ENCODE data around the gene ARPC4.
A peak's percentile ranks its signal among the peaks of the same experiment; 100 is the strongest.

Gene ARPC4

DNA sequence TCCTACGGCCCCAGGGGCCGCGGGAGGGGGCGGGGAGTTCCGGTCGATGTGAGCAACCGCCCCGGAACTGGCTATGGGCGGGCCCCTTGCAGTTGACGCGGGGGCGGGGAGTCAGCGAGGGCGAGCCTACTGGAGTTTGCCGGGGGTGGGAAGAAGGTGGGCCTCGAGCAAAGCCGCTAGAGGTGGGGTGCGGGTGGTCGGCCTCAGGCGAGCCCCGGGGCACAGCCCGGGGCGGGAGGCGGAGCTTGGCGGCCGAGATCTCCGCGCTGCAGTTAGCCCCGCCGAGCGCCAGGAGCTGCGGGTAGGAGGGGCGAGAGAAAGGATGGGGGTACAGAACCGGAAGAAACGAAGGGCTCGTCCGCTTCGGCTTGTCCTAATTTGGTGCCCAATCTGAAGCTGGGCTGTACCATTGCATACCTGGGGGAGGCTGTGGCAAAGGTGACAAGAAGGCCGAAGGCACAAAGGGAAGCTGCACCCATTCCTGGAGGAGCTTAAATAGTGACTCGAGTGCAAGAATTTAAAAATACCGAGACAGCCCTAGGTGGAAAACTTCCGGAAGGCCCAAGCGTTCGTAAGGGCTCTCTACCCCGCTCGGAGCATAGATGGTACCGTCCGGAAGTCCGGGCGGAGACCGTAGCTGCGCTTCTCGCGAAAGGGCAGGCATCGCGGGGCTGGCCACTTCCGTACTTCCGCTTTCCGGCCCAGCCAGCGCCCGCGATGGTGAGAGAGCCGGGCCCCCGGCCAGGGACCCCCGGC, at the start of gene ARPC4, which contains the start of gene TADA3:
TSS of gene ARPC4 (plus strand) at position 678 of the 756 bp plus-strand sequence. CDS start at position 718, 40 bp downstream.
TSS of gene TADA3 (minus strand) at position 69 of the 756 bp plus-strand sequence. CDS start 1,007 bp downstream, outside the sequence.
- DNase-seq, result peak; percentile 94

DNA sequence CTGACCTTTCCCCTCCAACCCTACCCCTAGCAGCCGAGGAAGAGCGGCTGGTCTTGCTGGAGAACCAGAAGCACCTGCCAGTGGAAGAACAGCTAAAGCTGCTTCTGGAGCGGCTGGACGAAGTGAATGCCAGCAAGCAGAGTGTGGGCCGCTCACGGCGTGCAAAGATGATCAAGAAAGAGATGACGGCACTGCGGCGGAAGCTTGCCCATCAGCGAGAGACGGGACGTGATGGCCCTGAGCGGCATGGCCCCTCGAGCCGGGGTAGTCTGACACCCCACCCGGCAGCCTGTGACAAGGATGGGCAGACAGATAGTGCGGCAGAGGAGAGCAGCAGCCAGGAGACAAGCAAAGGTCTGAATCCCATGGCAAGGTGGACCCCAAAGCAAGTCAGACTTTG, 49.3 kb upstream of the ARPC4 start:
- no peak for DNase-seq

DNA sequence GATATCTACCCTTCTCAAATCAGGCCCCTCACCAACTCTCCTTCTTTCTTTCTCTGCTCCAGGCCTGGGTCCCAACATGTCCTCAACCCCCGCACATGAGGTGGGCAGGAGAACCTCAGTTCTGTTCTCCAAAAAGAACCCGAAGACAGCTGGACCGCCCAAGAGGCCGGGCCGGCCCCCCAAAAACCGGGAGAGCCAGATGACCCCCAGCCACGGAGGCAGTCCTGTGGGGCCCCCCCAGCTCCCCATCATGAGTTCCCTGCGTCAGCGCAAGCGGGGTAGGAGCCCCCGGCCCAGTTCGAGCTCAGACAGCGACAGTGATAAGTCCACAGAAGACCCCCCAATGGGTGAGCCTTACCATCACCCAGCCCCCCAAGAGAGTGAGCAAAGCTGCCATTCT, 48.7 kb upstream of the ARPC4 start:
- DNase-seq, result no peak

DNA sequence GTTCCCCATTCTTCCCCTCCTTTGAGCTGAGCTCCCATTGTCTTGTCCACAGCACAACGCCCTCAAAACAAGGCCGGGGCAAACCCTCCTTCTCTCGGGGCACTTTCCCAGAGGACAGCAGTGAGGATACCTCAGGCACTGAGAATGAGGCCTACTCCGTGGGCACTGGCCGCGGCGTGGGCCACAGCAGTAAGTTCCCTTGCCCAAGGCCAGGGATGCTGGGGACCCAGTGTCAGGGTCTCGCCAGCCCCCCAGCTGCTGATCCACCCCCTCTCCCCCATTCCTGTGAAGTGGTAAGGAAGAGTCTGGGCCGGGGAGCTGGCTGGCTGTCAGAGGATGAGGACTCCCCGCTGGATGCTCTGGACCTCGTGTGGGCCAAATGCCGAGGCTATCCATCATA, 47.4 kb upstream of the ARPC4 start:
- no peak for DNase-seq

DNA sequence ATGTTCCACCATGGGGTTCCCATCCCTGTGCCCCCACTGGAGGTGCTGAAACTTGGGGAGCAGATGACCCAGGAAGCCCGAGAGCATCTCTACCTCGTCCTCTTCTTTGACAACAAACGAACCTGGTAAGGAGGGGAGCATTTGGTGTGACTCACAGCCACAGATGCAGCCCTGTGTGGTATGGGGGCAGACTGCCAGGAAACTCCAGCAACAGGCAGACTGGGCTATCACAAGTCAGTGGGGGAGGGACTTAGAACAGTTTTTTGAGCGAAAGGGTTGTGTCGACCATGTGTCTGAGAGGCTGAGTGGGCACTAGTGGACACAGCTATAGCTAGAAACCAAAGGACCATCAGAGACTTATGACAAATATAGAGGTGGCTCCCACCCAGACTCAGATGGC, 46.6 kb upstream of the ARPC4 start:
- DNase-seq, result no peak

GRCh38 chr3:9747267-9747666, 45.6 kb upstream of the ARPC4 start:
- DNase-seq, result no peak

DNA sequence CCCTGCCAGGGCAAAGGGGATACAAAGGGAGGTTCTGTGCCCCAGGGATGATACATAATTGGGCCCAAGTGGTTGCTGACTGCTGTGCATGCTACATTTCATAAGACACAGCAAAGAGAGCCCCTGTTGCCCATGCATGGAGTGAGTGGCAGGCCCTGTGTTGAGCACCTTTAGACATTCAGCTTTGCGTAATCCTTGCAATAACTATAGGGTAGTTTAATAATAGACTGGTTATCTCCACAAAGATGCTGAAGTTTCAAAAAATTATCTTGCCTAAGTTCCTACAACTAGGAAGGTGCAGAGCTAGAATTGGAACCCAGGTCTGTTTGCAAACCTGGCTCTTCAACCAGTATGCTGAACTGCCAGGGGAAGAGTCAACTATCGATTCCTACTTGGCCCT, 44.9 kb upstream of the ARPC4 start:
- DNase-seq, result no peak

GRCh38 chr3:9749296-9749644, 43.6 kb upstream of the ARPC4 start:
- no peak for DNase-seq

- peak; percentile 91 for DNase-seq
Observed at GRCh38 chr3:9749645-9750555, 43.0 kb upstream of the ARPC4 start, which contains the start of gene OGG1. OGG1 (plus strand) TSS chr3:9749952; CDS start chr3:9750287, 335 bp downstream.

DNA sequence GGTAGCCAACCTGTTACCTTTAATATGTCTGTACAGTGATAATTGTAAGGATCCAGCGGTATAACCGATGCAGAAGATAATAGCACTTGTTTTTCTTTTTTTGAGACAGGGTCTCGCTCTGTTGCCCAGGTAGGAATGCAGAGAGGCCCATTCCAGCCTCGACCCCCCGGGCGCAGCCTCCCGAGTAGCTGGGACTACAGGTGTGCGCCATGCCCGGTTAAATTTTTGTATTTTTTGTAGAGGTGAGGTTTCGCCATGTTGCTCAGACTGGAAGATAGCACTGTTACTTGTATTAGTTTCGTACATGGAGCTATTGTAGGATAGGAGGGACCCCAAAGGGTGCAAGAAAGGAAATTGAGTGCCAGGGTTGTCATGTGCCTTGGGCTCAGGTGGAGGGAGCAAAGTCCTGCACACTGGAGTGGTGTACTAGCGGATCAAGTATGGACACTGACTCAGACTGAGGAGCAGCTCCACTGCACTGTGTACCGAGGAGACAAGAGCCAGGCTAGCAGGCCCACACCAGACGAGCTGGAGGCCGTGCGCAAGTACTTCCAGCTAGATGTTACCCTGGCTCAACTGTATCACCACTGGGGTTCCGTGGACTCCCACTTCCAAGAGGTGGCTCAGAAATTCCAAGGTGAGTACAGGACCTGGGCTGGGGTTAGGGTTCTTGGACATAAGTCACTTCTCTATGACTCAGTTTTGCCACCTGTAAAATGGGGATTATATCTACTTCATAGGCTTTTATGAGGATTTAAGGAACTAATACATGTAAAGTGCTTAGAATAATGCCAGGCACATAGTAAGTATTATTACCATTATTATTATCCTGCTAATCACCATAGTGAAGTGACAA, 42.1 kb upstream of the ARPC4 start:
- DNase-seq, result no peak

DNA sequence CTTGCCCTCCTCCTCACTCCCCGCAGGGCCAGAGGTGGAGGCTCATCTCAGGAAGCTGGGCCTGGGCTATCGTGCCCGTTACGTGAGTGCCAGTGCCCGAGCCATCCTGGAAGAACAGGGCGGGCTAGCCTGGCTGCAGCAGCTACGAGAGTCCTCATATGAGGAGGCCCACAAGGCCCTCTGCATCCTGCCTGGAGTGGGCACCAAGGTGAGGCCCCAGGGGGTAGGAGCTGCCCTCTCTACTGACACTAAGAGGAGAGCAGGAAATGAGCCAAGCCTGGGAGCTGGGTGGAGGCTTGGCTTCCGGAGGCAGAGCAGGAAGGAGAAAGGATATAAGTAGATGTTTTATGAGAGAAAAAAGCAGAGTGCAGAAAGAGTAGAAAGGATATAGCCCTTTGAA, 38.2 kb upstream of the ARPC4 start:
- DNase-seq, result no peak

- DNase-seq, result no peak
Observed at GRCh38 chr3:9757427-9757826, 35.5 kb upstream of the ARPC4 start.

DNA sequence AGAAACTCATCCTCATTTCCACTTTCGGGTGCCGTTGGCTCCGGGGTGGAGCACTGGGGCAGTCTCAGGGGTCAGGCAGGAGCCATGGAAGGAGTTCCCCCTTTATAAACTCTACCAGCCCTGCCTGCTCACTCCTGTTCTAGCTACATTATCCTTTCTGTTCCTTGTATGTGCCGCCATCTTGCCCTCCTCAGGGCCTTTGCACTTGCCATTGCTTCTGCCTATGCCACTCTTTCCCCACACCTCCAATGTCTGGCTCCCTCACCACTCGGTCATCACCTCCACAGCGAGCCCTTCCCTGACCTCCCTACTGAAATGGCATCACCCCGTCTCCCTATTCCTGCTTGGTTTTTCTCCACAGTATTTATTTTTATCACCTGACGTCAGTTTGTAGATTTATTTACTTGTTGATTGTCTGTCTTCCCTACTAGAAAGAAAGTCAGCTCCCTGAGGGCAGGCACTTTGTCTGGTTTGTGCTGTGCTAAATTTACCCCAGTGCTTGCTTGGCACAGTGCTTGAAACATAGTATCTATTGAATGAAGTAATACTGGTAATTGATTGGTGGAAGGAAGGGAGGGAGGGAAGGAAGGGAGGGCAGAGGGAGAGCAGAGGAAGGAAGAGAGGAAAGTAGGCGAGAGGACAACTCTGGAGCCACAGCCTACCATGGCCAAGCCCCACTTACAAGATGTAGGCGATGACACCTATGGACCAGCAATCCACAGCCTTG, 31.9 kb upstream of the ARPC4 start:
- DNase-seq, result no peak

- DNase-seq, result no peak
Observed at GRCh38 chr3:9761919-9762318, 31.0 kb upstream of the ARPC4 start.

DNA sequence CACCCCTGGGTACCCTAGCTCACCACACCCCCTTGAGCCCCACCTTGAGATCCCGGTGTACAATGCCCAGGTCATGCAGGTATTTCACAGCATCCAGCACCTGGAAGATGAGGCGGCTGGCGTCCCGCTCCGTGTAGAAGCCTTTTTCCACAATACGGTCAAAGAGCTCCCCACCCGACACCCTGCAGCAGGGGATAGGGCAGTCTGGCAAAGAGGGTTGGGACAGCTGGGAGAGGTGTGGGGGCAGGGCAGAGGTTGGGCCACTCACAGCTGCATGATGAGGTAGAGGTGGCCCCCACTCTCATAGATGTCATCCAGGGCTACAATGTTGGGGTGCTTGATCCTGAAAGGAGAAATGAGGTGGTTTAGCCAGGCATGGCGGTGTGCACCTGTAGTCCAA, 30.0 kb upstream of the ARPC4 start:
- no peak for DNase-seq

GRCh38 chr3:9765865-9766264, 27.0 kb upstream of the ARPC4 start:
- no peak for DNase-seq

- no peak for DNase-seq
Observed at GRCh38 chr3:9767418-9767817, 25.5 kb upstream of the ARPC4 start.

- no peak for DNase-seq
Observed at GRCh38 chr3:9768141-9768775, 24.6 kb upstream of the ARPC4 start.

- no peak for DNase-seq
Observed at GRCh38 chr3:9769012-9769411, 23.9 kb upstream of the ARPC4 start.

- peak; percentile 38 for DNase-seq
Observed at GRCh38 chr3:9769426-9770275, 23.2 kb upstream of the ARPC4 start, which contains the start of gene CAMK1. CAMK1 (minus strand) TSS chr3:9769947; CDS start chr3:9767749, 2,198 bp downstream.
